GM21529 (cell line): ENCODE data around the gene RPS6KL1.

Experiments
- ATAC-seq: cut with Tn5 transposase; IDR thresholded peaks from one replicate; pipeline ENCODE4 v1.9.1; 2021; ENCODE audit not compliant: unreplicated experiment

Gene RPS6KL1

GRCh38 chr14:74859757-74860552 is 63.1 kb downstream of the RPS6KL1 start:
- ATAC-seq, result no peak

GRCh38 chr14:74858022-74858421 is 65.0 kb downstream of the RPS6KL1 start:
- ATAC-seq, result no peak

DNA sequence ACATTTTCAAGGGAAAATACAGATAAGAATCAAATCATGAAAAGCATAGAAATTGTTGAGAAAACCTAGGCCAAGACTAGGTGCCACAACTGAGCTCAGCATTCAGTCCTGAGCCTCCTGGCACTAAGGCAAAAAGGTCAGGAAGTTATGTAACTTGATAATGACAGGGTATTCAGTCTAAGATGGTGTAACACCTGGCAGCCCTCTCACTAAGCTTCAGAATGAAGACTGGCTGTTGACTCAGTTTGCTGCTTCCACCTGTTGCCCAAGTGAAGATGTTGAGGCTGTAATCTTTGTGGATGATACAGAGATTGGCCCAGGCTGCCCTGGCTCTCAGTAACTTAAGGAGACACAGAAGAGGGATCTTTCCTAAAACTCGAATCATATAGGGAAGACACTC is 66.7 kb downstream of the RPS6KL1 start:
- no peak for ATAC-seq

DNA sequence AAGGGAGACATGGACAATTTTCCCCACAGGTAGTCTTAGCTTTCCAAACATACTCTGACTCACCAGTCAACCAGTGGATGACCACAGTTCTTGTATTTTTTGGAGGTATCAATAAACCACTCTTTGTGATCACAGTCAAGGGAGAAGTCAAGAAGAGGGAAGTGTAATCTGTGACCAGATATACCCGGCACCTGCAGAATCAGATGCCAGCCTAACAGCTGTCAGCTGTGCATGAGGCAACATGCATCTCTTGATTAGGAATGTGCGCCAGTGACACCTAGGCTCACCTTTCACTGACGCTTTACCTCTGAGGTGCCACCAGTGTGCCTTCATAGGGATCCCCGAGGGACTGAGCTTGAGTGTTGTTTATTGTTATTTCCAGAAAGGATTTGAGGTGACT is 67.1 kb downstream of the RPS6KL1 start:
- ATAC-seq, result no peak

GRCh38 chr14:74855021-74855420 is 68.0 kb downstream of the RPS6KL1 start:
- no peak for ATAC-seq
